ENCODE measurements around the gene SV2B. TPM values are rescaled to one million over a fixed set of nuclear protein-coding genes. Genes with fewer than 3 reads are reported as not detected.

SV2B gene
- total RNA-seq, 1 experiment from 2014 or later = not detected

GRCh38 chr15:91254766-91255165 lies 154.7 kb downstream of the SV2B start:
- Histone ChIP-seq H3K36me3 (ENCODE audit: control insufficient read depth in 1 of 2, insufficient read depth in 2 of 2, low read length in 2 of 2) (no peaks in the 10 kb centered on the region), H3K4me1 (ENCODE audit: control insufficient read depth in 1 of 2, insufficient read depth in 2 of 2, low read length in 2 of 2) (0 out of 4 replicates have a peak, but pooled peaks cover 0 to 4% of the 10 kb centered on the region in 2 experiments), H3K4me2 (ENCODE audit: low read length) (peak overlapping the region; percentile 6; the same call in 1 of the 2 replicates), H2AFZ (ENCODE audit: low read depth, low read length, poor library complexity, severe bottlenecking) (no peak overlapping the region), H3K27me3 (ENCODE audit: insufficient read depth, low read length) (peaks cover 18% of the 10 kb centered on the region), H3K9ac (ENCODE audit: low read length) (no peak overlapping the region), H3K79me2 (ENCODE audit: insufficient read depth, low read length) (no peaks in the 10 kb centered on the region), H4K20me1 (ENCODE audit: insufficient read depth) (no peaks in the 10 kb centered on the region), H3K27ac (ENCODE audit: low read depth, low read length) (no peak overlapping the region), H3K9me2 (ENCODE audit: insufficient read depth) (no peaks in the 10 kb centered on the region), H3K4me3 (replicated peaks in 1 of 2; ENCODE audit: low read depth in 1 of 2, low read length in 2 of 2) (no peak overlapping the region), H3K9me3 (ENCODE audit: control insufficient read depth in 1 of 2, insufficient read depth in 1 of 2, low read depth in 1 of 2, low read length in 2 of 2) (no peaks in the 10 kb centered on the region)
- POLR2A ChIA-PET = no interaction called here
- TF ChIP-seq CTCF (IDR thresholded peaks at IDR 0.05 in 2 of 3, conservative IDR thresholded peaks at IDR 0.05 in 1 of 3; ENCODE audit: borderline replicate concordance in 1 of 3, insufficient read depth in 1 of 3, low read depth in 2 of 3, low read length in 2 of 3) (no peak), EGR1 (IDR thresholded peaks at IDR 0.05; ENCODE audit: low read depth) (no peak), YY1 (IDR thresholded peaks at IDR 0.05; ENCODE audit: extremely low read depth, insufficient replicate concordance, low read depth, low read length) (no peak), CBX3 (IDR thresholded peaks at IDR 0.05; ENCODE audit: low read depth) (no peak), ELF1 (IDR thresholded peaks at IDR 0.05; ENCODE audit: borderline replicate concordance, low read depth) (no peak), POLR2AphosphoS5 (IDR thresholded peaks at IDR 0.05; ENCODE audit: low read depth, low read length) (no peak), SIN3A (IDR thresholded peaks at IDR 0.05; ENCODE audit: low read depth) (no peak), SRF (IDR thresholded peaks at IDR 0.05; ENCODE audit: low read depth) (no peak), ZFX (IDR thresholded peaks at IDR 0.05) (no peak), REST (IDR thresholded peaks at IDR 0.05; ENCODE audit: low read depth) (no peak), ATF3 (IDR thresholded peaks at IDR 0.05) (no peak), FOSL1 (IDR thresholded peaks at IDR 0.05; ENCODE audit: low read depth) (no peak), CEBPB (IDR thresholded peaks at IDR 0.05; ENCODE audit: low read depth) (no peak), RAD21 (IDR thresholded peaks at IDR 0.05; ENCODE audit: low read depth) (no peak), EZH2phosphoT487 (IDR thresholded peaks at IDR 0.05; ENCODE audit: borderline replicate concordance) (no peak), JUND (IDR thresholded peaks at IDR 0.05) (no peak), MAX (IDR thresholded peaks at IDR 0.05) (no peak), SP1 (IDR thresholded peaks at IDR 0.05; ENCODE audit: low read depth) (no peak), EZH2 (IDR thresholded peaks at IDR 0.05) (no peak)
- ATAC-seq (peak; percentile 69), DNase-seq (ENCODE audit: low read depth, low spot score) (no peak)
- intact Hi-C loops (cut with micrococcal nuclease) = no loop called here
- CTCF ChIA-PET = no interaction called here
- BruUV-seq (replicated peaks) = no TSS peak
- RAD21 ChIA-PET (ENCODE audit: low non-redundant PET in 1 of 2, low total read pairs in 2 of 2, uncharacterized antibody in 2 of 2, unreplicated experiment in 2 of 2) = no interaction called here
